Epithelial cell of esophagus (primary cell): ENCODE measurements around the gene UST.
"Not testable (repeated sequence)": the region's sequence is repeated elsewhere in the genome, so short reads cannot be mapped to it uniquely, and the experiment has no call there.

Experiments
- DNase-seq: peaks from one replicate; pipeline ENCODE4 v3.0.0; 2010; ENCODE audit warnings: low read depth
- H3K4me3 ChIP-seq: 2 replicates; pipeline ENCODE4 v1.5.1; 2011; ENCODE audit warnings: mild to moderate bottlenecking, low read length, control low read depth
- TF ChIP-seq, protein P1 (sequence below): IDR thresholded peaks from 2 replicates; pipeline ENCODE4 v1.5.1; 2011; ENCODE audit warnings: low read depth, mild to moderate bottlenecking, low read length, control low read depth, inconsistent platforms; ENCODE audit not compliant: insufficient read depth; ENCODE audit errors: missing control alignments

Gene UST

DNA sequence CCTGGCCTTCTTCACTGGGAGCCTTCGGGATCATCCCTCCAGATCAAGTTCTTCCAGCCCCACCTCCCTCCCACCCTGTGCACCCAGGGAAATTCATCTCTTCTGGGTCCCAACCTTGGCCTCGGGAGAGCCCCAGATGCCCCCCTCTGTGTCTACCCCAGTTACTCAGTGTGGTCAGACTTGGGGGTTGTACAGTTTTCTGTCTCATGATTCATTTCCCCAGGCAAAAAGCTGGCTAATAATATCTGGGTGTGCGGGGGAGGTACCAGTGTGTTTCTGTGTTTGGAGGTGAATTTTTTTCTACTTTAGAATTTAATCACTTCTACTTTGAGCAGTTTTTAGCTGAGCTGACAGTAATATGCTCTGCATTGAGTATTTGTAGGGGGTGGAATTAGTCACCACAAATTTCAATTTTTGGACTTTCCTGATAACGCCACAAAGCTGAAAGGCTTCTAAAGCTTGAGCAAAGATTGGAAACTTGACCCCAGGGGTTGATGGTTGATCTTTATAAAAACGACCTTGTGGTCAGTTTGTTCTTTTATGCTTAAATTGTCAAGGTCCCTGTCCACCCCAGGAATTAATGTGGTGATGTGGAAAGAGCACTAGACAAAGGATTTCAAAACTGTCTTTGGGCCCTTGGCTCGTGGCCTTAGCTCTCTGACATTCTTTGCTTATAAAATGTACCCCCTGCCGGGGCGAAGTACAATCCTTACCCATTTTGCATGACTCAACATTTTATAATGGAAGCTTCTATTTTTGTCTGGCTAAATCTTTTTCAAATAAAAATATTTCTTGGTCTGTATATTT, 286.0 kb downstream of the UST start:
- no peak overlapping the region for H3K4me3 ChIP-seq
- TF ChIP-seq, protein P1, sequence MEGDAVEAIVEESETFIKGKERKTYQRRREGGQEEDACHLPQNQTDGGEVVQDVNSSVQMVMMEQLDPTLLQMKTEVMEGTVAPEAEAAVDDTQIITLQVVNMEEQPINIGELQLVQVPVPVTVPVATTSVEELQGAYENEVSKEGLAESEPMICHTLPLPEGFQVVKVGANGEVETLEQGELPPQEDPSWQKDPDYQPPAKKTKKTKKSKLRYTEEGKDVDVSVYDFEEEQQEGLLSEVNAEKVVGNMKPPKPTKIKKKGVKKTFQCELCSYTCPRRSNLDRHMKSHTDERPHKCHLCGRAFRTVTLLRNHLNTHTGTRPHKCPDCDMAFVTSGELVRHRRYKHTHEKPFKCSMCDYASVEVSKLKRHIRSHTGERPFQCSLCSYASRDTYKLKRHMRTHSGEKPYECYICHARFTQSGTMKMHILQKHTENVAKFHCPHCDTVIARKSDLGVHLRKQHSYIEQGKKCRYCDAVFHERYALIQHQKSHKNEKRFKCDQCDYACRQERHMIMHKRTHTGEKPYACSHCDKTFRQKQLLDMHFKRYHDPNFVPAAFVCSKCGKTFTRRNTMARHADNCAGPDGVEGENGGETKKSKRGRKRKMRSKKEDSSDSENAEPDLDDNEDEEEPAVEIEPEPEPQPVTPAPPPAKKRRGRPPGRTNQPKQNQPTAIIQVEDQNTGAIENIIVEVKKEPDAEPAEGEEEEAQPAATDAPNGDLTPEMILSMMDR, result no peak
- peak; percentile 62 for DNase-seq

DNA sequence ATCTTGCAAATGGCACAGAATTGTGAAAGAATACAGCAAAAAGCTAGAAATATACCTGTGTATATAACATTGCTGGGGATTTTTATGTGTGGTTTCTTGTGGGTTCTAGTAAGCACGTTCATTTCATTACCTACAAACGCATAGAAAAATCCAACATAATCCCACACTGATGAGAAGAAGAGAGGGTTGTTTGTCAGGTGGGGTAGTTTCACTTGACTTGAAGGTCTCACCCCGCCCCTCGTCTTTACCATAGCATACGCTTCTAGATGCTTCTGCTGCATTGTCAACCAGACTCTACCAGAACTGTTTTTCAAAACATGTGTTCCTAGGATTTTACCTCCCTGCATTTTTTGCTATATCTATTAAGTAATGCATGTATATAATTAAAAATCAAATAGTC, 286.6 kb downstream of the UST start:
- no peak overlapping the region for H3K4me3 ChIP-seq
- TF ChIP-seq, protein P1, result no peak
- no peak for DNase-seq

DNA sequence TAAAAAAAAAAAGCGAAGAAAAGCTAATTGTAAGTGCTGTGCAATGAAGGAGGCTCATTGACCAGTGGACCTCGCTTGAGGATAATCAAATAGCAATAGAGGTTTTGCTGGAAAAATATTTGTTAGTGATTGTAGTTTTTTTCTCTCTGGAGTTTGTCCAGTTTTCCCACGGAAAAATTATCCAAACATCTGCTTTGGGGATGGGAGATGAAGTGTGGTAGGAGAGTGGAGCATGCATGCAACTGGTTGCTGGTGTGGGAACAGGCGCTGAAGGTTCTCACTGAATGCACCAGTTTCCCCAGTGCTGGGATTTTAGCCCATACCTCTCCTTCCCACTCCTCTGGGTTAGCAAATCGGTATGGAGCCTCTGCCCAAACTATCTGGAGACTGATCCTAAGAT, 288.9 kb downstream of the UST start:
- no peak for DNase-seq
- H3K4me3 ChIP-seq, result no peak overlapping the region
- TF ChIP-seq, protein P1, result no peak

DNA sequence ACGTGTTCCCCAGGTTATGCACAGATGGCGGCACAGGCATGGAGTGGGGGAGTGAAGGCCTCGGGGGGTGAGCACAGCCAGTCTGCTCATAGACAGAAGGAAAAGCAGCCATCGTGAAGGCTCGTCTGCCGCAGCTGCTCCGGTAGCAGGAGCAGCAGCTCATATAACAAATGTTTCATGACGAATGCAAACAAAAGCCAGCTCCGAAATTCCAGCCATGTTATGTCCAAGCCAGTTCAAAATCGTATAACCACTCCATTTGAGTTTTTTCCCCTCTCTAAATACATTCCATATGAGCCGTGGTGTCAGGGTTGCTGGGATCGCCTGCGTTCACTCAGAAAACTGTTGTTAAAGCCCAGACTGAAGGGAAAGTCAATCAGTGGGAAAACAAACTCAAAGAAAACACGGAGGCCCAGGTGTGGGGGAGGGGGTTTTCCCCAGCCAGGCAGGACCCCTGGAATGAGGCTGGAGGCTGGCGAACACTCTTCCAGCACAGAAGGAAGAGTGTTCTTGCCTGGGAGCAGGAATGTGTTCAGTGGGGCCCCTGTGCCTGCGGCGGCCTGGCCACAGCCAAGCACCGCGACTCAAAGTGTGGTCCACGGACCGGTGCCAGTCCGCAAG, 290.3 kb downstream of the UST start:
- no peak for DNase-seq
- no peak overlapping the region for H3K4me3 ChIP-seq
- TF ChIP-seq, protein P1, result no peak

DNA sequence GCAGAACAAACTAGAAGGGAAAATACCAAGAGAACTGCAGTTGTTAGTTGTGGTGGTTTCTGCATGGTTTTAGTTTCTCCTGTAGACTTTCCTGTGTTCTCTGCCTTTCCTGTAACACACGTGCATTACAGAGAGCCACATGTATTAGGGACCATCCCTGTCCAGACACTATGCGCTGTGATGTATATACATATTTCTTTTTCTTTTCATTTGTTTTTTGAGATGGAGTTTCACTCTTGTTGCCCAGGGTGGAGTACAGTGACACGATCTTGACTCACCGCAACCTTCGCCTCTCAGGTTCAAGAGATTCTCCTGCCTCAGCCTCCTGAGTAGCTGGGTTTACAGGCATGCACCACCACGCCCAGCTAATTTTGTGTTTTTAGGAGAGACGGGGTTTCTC, 292.2 kb downstream of the UST start:
- not testable (repeated sequence) for H3K4me3 ChIP-seq
- DNase-seq, result peak; percentile 25

DNA sequence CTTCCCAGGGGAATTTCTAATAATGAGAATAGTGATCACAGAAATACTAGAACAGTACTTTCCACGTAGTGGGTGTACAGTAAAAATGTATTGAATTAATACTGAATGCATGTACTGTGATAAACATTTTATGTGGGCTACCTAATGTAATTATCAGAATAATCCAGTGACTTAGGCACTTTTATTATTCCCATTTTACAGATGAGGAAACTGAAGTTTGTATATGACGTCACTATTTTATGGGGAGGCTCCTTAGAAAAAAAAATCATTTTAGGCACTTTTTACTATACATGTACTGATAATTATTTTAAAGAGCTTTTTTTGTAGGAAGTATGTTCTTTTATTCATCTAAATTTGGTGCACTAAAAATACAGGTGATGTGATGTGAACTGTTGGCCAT, 295.1 kb downstream of the UST start:
- H3K4me3 ChIP-seq, result no peak overlapping the region
- DNase-seq, result no peak
- TF ChIP-seq, protein P1, result no peak

DNA sequence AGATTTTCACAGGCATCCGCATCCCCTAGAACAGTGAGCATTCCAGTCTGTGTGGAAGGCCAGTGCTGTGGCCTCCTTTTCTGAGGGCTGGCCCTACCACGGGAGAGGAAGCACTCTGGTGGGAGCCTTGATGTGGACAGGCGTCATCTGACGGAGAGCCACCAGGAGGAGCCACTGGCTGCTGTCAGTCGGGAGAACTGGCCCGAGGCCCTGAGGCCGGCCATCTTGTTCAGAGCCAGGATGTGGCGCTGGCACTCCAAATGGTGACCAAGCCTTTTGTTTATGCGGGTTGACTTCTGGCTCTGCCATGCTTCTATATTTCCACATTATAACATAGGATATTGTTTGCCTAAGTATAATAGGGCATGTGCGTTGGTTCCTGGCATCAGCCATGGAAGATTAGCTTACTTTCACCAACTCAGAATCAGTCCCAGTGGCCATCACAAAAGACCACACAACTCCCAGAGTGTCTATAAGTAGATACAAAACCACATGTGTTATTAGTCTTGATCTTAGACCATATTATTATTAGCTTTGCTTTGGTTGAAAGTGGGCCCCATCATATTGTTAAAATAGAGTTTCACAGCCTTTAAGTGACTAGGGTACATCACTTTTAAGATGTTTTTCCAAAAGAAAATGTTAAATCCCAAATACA, 296.8 kb downstream of the UST start:
- no peak overlapping the region for H3K4me3 ChIP-seq
- TF ChIP-seq, protein P1, result peak; percentile 22
- no peak for DNase-seq
